Transverse colon (tissue), 4 donors: Measurements from ENCODE around the gene GSX1. TPM values are rescaled to one million over a fixed set of nuclear protein-coding genes. Genes with fewer than 3 reads are reported as not detected.

Experiments
- DNase-seq: peaks from one replicate; pipeline ENCODE4 v3.0.0-alpha.2; 2019
- H3K27ac ChIP-seq, 4 donors: fragments of 200-600 bp; sonication (generic); 2 replicates each; pipeline ENCODE4 v1.5.1; 2016 to 2018; ENCODE audit warnings: inconsistent platforms in 4 of 4
- H3K27me3 ChIP-seq: fragments of 200-600 bp; sonication (generic); 2 replicates; pipeline ENCODE4 v1.5.1; 2017; ENCODE audit warnings: inconsistent platforms
- H3K36me3 ChIP-seq, 4 donors: fragments of 200-600 bp; sonication (generic); 2 replicates each; pipeline ENCODE4 v1.5.1; 2017 to 2019; ENCODE audit warnings: inconsistent platforms in 4 of 4
- H3K4me1 ChIP-seq, 4 donors: fragments of 200-600 bp; sonication (generic); 2 replicates each; pipeline ENCODE4 v1.5.1; 2017 to 2020; ENCODE audit warnings: inconsistent platforms in 4 of 4
- H3K4me3 ChIP-seq, 4 donors: fragments of 200-600 bp; sonication (generic); 1 replicate in 1 of 4; 2 replicates in 3 of 4; pipeline versions ENCODE4 v1.5.1 to v1.6.1; 2017 to 2019; ENCODE audit warnings: inconsistent platforms in 4 of 4
- H3K9me3 ChIP-seq, 2 donors: fragments of 200-600 bp; sonication (generic); 2 replicates each; pipeline ENCODE4 v1.5.1; 2017 to 2019; ENCODE audit warnings: inconsistent platforms in 2 of 2
- CTCF ChIP-seq, 5 experiments: fragments of 200-600 bp in 3 of 5; fragments of 450-650 bp in 2 of 5; sonication (generic) in 3 of 5; IDR thresholded peaks; 1 replicate in 2 of 5; 2 replicates in 3 of 5; pipeline ENCODE4 v1.5.1; 2016 to 2017; ENCODE audit warnings: antibody characterized with exemption in 5 of 5, inconsistent platforms in 3 of 5, mild to moderate bottlenecking in 2 of 5, moderate library complexity in 1 of 5
- EP300 ChIP-seq: sonication (generic); formaldehyde crosslinking; IDR thresholded peaks from one replicate; pipeline ENCODE4 v1.6.1; 2017; ENCODE audit warnings: antibody characterized with exemption, low read depth
- POLR2A ChIP-seq: fragments of 450-650 bp; IDR thresholded peaks from one replicate; pipeline ENCODE4 v1.6.1; 2016; ENCODE audit warnings: antibody characterized with exemption, mild to moderate bottlenecking, moderate library complexity
- POLR2AphosphoS5 ChIP-seq, 3 donors: sonication (generic); formaldehyde crosslinking; IDR thresholded peaks; one replicate each; pipeline ENCODE4 v1.6.1; 2016; ENCODE audit warnings: antibody characterized with exemption in 3 of 3
- WGBS, 2 donors: methylation state at CpG; one replicate each; pipeline ENCODE4 v1.1.5; 2018; ENCODE audit warnings: low coverage in 1 of 2; 5-methylcytosine and 5-hydroxymethylcytosine counted together
- in situ Hi-C, 4 donors: fragments of 200-750 bp; cut with MboI; loops; one replicate each; pipeline versions ENCODE4 v1.15.0 to v1.15.1; 2017; ENCODE audit warnings: low sequenced_read_pairs in 3 of 4, low pct_ligation_motif_present in 1 of 4, low pct_unique_long_range_greater_than_20kb in 1 of 4
- intact Hi-C: fragments of 100-400 bp; cut with DNase I; formaldehyde crosslinking; loops from one replicate; pipeline ENCODE4 v1.15.1; 2023; ENCODE audit warnings: low total_unique reads
- total RNA-seq, 4 donors: library from RNA; depleted of rRNA; stranded (reverse); fragments of >200 nt; gene quantifications; one replicate each; pipeline ENCODE4 v1.1.0, GENCODE V29; 2016

Gene GSX1
- total RNA-seq, 4 donors from 2014 or later, result not detected

GRCh38 chr13:27794368-27794691 is 2.0 kb downstream of the GSX1 start:
- TF ChIP-seq POLR2AphosphoS5 (IDR thresholded peaks at IDR 0.05), result no peak
- no peak for TF ChIP-seq CTCF (IDR thresholded peaks at IDR 0.05)
- Histone ChIP-seq H3K27me3 (peaks cover 100% of the 10 kb centered on the region), H3K4me3 (no peak overlapping the region), H3K27ac (no peak overlapping the region), H3K9me3 (no peaks in the 10 kb centered on the region), H3K4me1 (peaks cover 11 to 36% (median 30%) of the 10 kb centered on the region in 4 donors), H3K36me3 (no peaks in the 10 kb centered on the region)
- intact Hi-C loops, result no loop called here
- DNase-seq, result no peak
- in situ Hi-C loops, result no loop called here
- WGBS, 2 donors, result 18% methylated on average over 8 to 11 of the region's 11 CpGs

- Histone ChIP-seq H3K4me3 (no peak overlapping the region), H3K9me3 (no peaks in the 10 kb centered on the region), H3K27me3 (peaks cover 100% of the 10 kb centered on the region), H3K4me1 (peaks cover 11 to 28% (median 26%) of the 10 kb centered on the region in 4 donors), H3K27ac (no peak overlapping the region), H3K36me3 (no peaks in the 10 kb centered on the region)
- DNase-seq, result no peak
- in situ Hi-C loops (no loop called here), intact Hi-C loops (no loop called here)
- TF ChIP-seq CTCF (IDR thresholded peaks at IDR 0.05), result no peak
- no peak for TF ChIP-seq POLR2A
- TF ChIP-seq POLR2AphosphoS5 (IDR thresholded peaks at IDR 0.05), result no peak
- WGBS, 2 donors, result 18 to 40% methylated on average over 1 to 44 of the region's 44 CpGs
These were observed 2.8 kb downstream of the GSX1 start for GRCh38 chr13:27794921-27795717.

GRCh38 chr13:27795718-27796019 is 3.4 kb downstream of the GSX1 start:
- Histone ChIP-seq H3K36me3 (no peaks in the 10 kb centered on the region), H3K27me3 (peaks cover 100% of the 10 kb centered on the region), H3K4me3 (no peak overlapping the region), H3K27ac (no peak overlapping the region), H3K9me3 (no peaks in the 10 kb centered on the region), H3K4me1 (peaks cover 8 to 22% (median 21%) of the 10 kb centered on the region in 4 donors)
- DNase-seq, result no peak
- TF ChIP-seq CTCF (IDR thresholded peaks at IDR 0.05), result no peak
- no peak for TF ChIP-seq EP300
- no peak for TF ChIP-seq POLR2AphosphoS5 (IDR thresholded peaks at IDR 0.05)
- no peak for TF ChIP-seq POLR2A
- intact Hi-C loops, result no loop called here
- in situ Hi-C loops, result no loop called here
- 20 to 44% methylated on average over 1 to 6 of the region's 6 CpGs for WGBS, 2 donors

- H3K27ac ChIP-seq, result no peak overlapping the region
- TF ChIP-seq POLR2A (no peak), POLR2AphosphoS5 (IDR thresholded peaks at IDR 0.05) (no peak), EP300 (no peak), CTCF (IDR thresholded peaks at IDR 0.05) (no peak)
- no peak for DNase-seq
- H3K27me3 ChIP-seq, result peaks cover 98% of the 10 kb centered on the region
- intact Hi-C loops (no loop called here), in situ Hi-C loops (no loop called here)
- H3K36me3 ChIP-seq, result no peaks in the 10 kb centered on the region
- H3K9me3 ChIP-seq, result no peaks in the 10 kb centered on the region
- H3K4me1 ChIP-seq, result peaks cover 0 to 12% (median 11%) of the 10 kb centered on the region in 4 donors
- WGBS, 2 donors, result 0 to 17% methylated on average over 1 to 24 of the region's 24 CpGs
- H3K4me3 ChIP-seq, result no peak overlapping the region
These were observed 4.4 kb downstream of the GSX1 start for GRCh38 chr13:27796544-27797227.
